Thoracic aorta (tissue), 2 donors: Measurements from ENCODE around the gene ZNF25. TPM values are rescaled to one million over a fixed set of nuclear protein-coding genes. Genes with fewer than 3 reads are reported as not detected.
"Not testable (repeated sequence)": the region's sequence is repeated elsewhere in the genome, so short reads cannot be mapped to it uniquely, and the experiment has no call there.

Experiments
- ATAC-seq: fragments of 150-250 bp; one replicate; pipeline ENCODE4 v1.8.0; 2017; ENCODE audit warnings: low read depth; ENCODE audit not compliant: insufficient number of reproducible peaks, low FRiP score
- DNase-seq: peaks from one replicate; pipeline ENCODE4 v3.0.0-alpha.2; 2020; ENCODE audit warnings: low spot score
- H3K27ac ChIP-seq, 2 donors: fragments of 200-600 bp; sonication (generic); 1 replicate in 1 of 2; 2 replicates in 1 of 2; pipeline ENCODE4 v1.5.1; 2016; ENCODE audit warnings: mild to moderate bottlenecking in 2 of 2, moderate library complexity in 2 of 2
- H3K27me3 ChIP-seq: fragments of 200-600 bp; sonication (generic); replicated peaks from 2 replicates; pipeline ENCODE4 v1.6.0; 2016; ENCODE audit warnings: mild to moderate bottlenecking; ENCODE audit not compliant: insufficient read depth
- H3K36me3 ChIP-seq: fragments of 200-600 bp; sonication (generic); one replicate; pipeline ENCODE4 v1.5.1; 2016
- H3K4me1 ChIP-seq, 2 donors: fragments of 200-600 bp; sonication (generic); 1 replicate in 1 of 2; 2 replicates in 1 of 2; pipeline versions ENCODE4 v1.5.1 to v1.6.0; 2016; ENCODE audit warnings: low read depth in 2 of 2, mild to moderate bottlenecking in 1 of 2; ENCODE audit not compliant: control insufficient read depth in 1 of 2
- H3K4me3 ChIP-seq: fragments of 200-600 bp; sonication (generic); 2 replicates; pipeline ENCODE4 v1.5.1; 2016; ENCODE audit warnings: mild to moderate bottlenecking
- H3K9me3 ChIP-seq: fragments of 200-600 bp; sonication (generic); 2 replicates; pipeline ENCODE4 v1.5.1; 2016
- CTCF ChIP-seq: fragments of 200-600 bp; sonication (generic); IDR thresholded peaks from one replicate; pipeline ENCODE4 v1.5.1; 2019; ENCODE audit warnings: antibody characterized with exemption
- total RNA-seq, 2 donors: library from RNA; depleted of rRNA; stranded (reverse); fragments of >200 nt; gene quantifications; one replicate each; pipeline versions ENCODE4 v1.1.0 to v1.2.3, GENCODE V29; 2016

The ZNF25 gene
- total RNA-seq, 2 donors from 2014 or later = 22.9 TPM

- DNase-seq = no peak
Observed at GRCh38 chr10:38007991-38008390, 31.5 kb upstream of the ZNF25 start.

GRCh38 chr10:38007551-38007950, 31.1 kb upstream of the ZNF25 start:
- Histone ChIP-seq H3K4me3 (no peak overlapping the region), H3K27me3 (no peaks in the 10 kb centered on the region), H3K9me3 (no peaks in the 10 kb centered on the region), H3K4me1 (peaks cover 4 to 10% of the 10 kb centered on the region in 2 donors), H3K27ac (no peak overlapping the region), H3K36me3 (no peaks in the 10 kb centered on the region)
- TF ChIP-seq CTCF = no peak
- DNase-seq (no peak), ATAC-seq (no peak)

More at GRCh38 chr10:38007991-38008390, 31.5 kb upstream of the ZNF25 start:
- no peak overlapping the region for H3K27ac ChIP-seq
- no peaks in the 10 kb centered on the region for H3K36me3 ChIP-seq
- no peak for ATAC-seq
- H3K9me3 ChIP-seq = no peaks in the 10 kb centered on the region
- H3K4me3 ChIP-seq = no peak overlapping the region
- no peak for TF ChIP-seq CTCF
- H3K4me1 ChIP-seq = peaks cover 4 to 10% of the 10 kb centered on the region in 2 donors
- no peaks in the 10 kb centered on the region for H3K27me3 ChIP-seq

- no peaks in the 10 kb centered on the region for H3K36me3 ChIP-seq
- H3K9me3 ChIP-seq = no peaks in the 10 kb centered on the region
- no peak for ATAC-seq
- DNase-seq = no peak
- no peak overlapping the region for H3K4me3 ChIP-seq
- H3K4me1 ChIP-seq = no peaks in the 10 kb centered on the region
- no peak for TF ChIP-seq CTCF
- H3K27ac ChIP-seq = no peak overlapping the region
- H3K27me3 ChIP-seq = no peaks in the 10 kb centered on the region
Observed at GRCh38 chr10:38003588-38003987, 27.1 kb upstream of the ZNF25 start.

GRCh38 chr10:38003026-38003425, 26.6 kb upstream of the ZNF25 start:
- H3K9me3 ChIP-seq = no peaks in the 10 kb centered on the region
- no peaks in the 10 kb centered on the region for H3K36me3 ChIP-seq
- DNase-seq (no peak), ATAC-seq (no peak)
- no peak overlapping the region for H3K27ac ChIP-seq
- no peaks in the 10 kb centered on the region for H3K4me1 ChIP-seq
- TF ChIP-seq CTCF = no peak
- H3K4me3 ChIP-seq = no peak overlapping the region
- no peaks in the 10 kb centered on the region for H3K27me3 ChIP-seq

GRCh38 chr10:38000474-38000873, 24.0 kb upstream of the ZNF25 start:
- not testable (repeated sequence) for H3K36me3 ChIP-seq, H3K27me3 ChIP-seq, H3K4me3 ChIP-seq, H3K9me3 ChIP-seq, H3K4me1 ChIP-seq, H3K27ac ChIP-seq, DNase-seq, ATAC-seq

- not testable (repeated sequence) for H3K4me1 ChIP-seq, H3K27ac ChIP-seq, DNase-seq, H3K27me3 ChIP-seq, H3K9me3 ChIP-seq, H3K4me3 ChIP-seq, H3K36me3 ChIP-seq, ATAC-seq
Observed at GRCh38 chr10:37998920-37999319, 22.5 kb upstream of the ZNF25 start.
